GM18520 (cell line): Measurements from ENCODE around the gene RBMS3.

Experiments used
- ATAC-seq: cut with Tn5 transposase; IDR thresholded peaks from one replicate; pipeline ENCODE4 v1.9.1; 2021; ENCODE audit not compliant: unreplicated experiment

Gene RBMS3

DNA sequence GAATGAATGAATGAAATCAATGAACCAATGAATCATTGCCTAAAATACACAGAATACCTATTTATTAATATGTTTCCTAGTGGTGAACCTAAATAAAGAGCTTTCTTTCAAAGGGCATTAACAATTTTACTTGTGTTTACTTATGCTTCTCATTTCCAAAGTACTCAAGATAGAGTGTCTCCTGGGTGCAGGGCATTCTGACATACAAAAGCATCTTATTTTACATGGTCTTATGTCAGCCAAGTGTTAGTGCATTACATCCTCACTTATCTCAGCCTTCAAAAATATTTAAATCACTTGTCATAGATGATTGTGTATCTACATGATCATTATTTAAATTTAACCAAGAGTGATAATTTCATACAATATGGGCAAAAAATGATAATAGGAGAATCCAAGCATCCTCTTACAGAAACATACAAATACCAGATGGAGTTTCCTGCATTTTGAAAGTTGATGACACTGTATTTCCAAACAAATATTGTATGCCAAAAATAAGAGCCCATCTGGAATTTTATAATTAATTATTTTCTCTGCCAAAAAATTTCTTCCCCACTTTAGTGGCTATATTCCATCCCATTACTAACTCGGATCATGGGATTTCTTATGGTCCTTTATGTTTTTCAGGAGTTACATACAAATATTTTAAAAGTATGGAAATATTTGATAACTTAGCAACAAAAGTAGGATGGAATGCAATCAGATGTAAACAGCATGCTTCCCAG is 279.0 kb downstream of the RBMS3 start:
- ATAC-seq, result no peak

DNA sequence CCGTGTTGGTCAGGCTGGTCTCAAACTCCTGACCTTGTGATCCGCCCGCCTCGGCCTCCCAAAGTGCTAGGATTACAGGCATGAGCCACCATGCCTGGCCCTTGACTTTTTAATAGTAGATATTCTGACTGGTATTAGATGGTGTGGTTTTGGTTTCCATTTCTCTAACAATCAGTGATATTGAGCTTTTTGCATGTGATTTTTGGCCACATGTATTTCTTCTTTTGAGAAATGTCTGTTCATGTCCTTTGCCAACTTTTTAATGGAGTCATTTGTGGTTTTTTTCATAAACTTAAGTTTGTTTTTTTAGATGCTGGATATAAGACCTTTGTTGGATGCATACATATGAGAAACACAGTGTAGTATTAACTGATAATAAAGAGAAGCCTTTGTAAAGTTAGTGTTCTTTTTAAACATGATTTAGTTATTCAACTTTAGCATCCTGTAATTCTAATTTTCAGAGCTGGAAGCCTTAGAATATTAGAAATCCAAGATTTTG is 280.8 kb downstream of the RBMS3 start:
- no peak for ATAC-seq

DNA sequence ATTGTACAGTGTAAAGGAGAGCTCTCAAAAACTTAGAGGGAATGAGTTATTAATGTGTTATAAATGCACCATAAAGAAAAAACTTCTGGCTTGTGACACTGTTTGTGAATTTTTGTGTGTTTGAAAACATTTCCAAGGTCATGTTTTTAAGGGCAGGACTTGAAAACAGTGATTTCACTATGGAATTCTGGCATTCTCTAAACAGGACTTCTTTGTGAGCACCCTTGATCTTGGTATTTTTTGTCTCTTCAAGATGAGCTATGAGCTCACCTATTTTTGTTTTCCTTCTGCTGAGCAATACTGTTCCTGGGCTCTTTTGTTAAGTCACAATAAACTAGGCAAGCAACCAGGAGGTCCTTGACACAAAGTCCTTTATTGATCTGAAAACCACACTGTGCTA is 284.4 kb downstream of the RBMS3 start:
- no peak for ATAC-seq

DNA sequence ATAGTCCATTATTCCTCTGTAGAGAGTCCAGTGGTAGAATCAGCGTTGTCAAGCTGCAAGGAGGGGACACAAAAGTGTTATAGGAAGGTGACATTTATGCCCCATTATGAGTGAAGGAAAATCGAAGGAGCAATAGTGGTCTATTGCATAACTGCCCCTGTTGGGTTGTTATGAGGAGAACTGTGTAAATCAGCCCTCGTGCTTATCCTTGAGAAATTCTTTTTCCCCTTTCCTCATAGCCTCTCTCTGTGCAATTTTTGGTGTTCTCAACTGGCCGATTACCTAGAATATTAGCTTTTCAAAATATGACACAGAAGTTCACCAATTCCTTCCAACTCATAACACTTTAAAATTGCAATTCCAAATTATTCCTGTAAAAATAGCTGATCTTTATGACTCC is 286.6 kb downstream of the RBMS3 start:
- ATAC-seq, result no peak

DNA sequence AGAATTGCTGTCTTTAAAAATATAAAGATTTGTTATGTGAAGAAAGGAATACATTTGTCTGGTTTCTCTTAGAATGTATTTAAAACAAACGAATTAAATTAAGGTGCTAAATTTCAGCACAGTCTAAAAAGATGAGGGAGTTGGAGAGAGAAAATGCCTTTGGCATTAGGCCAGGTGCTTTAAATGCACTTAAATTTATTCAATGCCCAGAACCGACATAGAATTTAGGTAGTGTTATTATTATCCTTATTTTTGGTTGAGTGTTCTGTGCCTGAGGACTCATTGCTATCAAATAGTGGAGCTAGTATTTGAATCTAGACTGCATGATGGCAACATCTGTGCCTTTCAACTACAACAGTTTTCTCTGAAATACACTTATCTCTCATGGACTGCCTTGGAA is 287.5 kb downstream of the RBMS3 start:
- ATAC-seq, result no peak

DNA sequence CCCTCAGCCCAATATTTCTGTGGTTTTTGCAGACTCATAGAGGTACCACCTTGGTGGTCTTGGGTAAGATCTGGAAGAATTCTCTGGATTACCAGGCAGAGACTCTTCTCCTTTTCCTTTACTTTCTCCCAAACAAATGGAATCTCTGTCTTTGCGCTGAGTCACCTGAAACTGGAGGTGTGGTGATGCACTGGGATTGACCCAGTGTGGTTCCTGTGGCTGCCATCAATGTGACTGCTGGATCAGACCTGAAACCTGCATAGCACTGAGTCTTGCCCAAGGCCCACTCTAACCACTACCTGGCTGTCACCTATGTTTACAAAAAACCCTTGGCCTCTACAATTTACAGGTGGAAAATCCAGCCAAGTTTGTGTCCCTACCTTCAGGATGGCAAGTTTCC is 295.3 kb downstream of the RBMS3 start:
- ATAC-seq, result no peak

DNA sequence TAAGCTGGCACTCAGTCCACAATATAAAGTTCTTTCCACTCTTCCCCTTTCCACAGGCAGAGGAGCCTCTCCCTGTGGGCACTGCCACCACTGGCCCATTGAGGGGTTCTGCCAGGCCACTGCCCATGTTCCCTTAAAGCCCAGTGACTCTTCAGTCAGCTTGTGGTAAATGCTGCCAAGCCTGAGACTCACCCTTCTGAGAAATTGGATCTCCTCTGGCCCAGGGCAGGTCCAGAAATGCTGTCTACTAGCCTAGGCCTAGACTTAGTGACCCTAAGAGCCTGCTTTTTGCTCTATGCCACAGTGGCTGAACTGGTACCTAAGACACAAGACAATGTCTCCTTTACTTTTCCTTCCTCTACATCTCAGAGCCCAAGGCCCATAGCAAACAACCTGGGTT is 295.8 kb downstream of the RBMS3 start:
- no peak for ATAC-seq

DNA sequence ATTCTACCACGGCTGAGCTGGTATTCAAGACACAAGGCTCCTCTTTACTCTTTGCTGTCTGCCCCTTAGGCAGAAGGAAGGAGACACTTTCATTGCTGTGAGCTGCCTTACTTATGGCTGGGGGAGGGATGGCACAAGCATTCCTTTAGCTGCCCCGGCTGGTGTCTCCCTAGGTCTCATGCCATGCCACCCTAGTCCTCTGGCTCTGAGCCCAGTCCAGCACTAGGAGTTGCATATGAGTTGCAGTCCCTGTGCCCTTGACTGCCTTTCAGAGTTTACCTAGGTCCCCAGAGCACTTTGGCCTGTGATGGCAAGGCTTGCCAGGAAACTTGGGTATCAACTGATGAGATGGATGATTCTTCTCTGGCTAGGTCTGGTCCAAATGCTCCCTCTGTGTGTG is 296.4 kb downstream of the RBMS3 start:
- no peak for ATAC-seq

DNA sequence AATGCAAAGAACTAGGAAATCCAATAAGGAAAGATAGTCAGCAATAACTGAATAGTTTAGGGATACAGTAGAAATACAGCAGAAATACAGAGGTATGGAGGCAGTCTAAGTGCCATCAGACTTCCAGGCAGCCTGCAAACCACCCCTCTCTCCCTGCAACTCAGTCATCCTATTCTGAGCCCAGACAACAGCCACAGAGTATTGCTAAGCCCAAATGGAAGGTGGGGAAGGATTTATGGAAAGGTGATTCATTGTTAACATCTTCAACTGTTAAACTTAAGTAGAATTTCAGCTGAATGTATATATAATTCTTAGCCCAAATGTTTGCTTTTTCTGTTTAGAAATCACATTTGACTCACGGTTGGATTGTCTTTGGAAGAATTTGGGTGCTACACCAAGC is 300.4 kb downstream of the RBMS3 start:
- ATAC-seq, result no peak

DNA sequence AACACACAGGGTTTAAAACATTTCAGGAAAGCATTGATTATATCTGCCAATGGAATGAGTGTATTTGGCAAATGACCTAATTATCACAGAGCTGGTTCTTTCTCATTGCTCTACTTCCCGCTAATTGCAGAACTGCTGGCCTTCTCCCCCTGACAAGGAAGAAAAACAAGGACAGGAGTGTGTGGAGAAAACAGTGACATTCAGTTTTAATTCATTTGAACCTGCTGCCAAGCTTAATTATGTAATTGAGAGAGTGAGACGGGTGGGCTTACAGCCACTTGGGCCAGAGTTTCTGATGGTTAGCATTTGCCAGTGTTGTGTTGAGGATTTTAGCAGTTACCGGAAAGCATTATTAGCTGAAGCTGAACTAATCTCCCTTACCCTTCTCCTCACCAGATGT is 301.4 kb downstream of the RBMS3 start:
- no peak for ATAC-seq

DNA sequence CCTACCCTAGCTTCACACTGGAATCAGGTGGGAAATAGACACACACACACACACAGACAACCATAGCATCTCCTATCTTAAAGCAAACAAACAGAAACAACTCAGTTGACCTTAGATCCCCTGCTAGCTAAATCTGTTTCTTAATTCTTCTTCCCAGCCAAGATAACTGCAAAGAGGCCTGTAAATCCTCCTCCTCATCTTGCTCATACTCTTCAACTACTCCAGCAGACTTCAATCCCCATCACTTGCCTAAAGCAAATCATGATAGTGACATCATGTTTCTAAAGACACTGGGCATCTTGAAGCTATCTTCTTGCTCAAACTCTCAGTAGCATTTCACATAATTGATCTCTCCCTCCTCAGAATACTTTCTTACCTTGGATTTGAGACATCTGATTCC is 303.0 kb downstream of the RBMS3 start:
- ATAC-seq, result no peak

DNA sequence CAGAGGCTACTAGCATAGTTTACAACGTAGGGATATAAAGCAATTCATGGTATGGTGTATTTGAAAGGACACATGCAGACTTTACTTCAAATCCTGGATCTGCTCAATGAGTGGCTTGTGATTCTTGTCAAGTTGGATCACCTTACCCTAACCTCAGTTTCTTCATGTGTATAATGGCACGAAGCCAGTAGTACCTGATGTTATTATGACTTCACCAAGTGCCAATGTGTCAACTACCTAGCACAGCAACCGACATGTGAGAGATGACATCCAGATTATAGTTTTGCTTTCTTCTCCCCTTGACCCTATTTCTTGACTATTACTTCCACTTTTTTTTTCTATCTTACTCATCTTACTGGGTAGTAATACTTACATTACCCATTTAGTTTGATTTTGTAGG is 304.5 kb downstream of the RBMS3 start:
- no peak for ATAC-seq

DNA sequence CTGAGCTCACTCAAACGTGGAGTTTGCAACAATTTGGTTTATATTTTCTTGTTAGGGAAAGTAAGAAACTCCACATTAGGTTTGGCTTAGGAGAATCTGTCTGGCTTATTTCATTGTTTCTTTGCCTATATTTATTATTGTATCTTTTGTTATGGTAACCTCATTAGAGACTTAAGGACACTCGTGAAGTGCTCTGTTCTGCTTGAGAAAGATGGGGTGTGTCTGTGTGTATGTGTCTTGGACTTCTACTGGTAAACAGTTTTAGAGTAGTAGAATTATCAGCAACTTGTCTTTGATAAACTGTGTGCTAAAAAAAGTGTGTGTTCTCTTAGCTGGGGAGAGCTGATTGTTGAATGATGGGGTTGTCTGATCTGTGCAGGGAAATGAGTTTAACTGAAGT is 306.5 kb downstream of the RBMS3 start:
- ATAC-seq, result no peak

DNA sequence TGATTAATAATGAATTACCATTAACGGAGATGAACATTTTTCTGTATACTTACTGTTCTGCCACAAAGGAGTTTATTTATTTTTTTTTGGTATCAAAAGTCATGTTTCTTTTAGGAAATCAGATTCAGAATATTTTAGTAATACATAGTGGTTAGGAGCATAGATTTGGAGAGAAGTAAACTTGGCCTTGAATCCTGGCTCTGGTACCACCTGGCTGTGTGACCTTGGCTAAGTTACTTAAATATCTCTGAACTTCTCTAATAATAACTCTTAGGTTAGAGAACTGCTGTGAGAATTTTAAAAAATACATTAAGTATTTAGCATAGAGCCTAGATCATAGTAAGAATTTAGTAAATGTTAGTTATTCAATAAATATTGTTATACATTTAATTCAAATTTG is 309.1 kb downstream of the RBMS3 start:
- no peak for ATAC-seq

DNA sequence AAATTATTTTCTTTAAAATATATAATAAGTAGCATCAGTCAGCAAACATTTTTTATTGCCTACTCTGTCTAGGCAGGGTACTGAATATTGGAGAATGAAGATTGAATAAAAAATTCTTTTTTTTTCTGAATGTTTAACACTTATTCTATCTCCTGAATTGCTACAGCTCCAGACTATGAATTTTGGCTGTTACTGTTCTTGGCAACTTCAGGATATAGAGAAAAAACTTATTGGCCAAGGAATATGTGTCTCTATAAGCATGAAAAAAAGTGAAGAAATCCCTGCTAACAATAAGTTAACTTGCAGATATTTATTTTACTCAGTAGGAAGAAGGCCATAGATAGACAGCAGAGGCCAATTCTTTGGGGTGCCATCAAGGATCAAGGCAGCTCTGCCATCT is 309.6 kb downstream of the RBMS3 start:
- no peak for ATAC-seq

DNA sequence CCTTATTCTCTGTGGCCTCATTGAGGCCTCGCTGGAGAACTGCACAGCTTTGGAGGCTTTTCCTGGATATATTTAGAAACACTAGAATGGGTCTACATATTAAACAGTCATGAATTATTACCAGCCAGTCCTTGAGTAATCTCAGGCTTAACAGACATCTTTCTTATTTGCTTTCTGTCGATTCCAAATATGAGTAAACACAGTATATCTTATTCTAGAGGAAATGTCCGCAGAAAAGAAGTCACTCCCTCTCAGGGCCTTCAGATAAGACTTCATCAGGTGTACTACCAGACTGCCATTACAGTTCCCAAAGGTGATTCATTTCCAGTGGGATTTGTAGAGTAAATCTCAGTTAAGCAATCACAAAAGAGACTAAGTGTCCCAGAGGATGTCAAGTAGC is 310.7 kb downstream of the RBMS3 start:
- no peak for ATAC-seq

DNA sequence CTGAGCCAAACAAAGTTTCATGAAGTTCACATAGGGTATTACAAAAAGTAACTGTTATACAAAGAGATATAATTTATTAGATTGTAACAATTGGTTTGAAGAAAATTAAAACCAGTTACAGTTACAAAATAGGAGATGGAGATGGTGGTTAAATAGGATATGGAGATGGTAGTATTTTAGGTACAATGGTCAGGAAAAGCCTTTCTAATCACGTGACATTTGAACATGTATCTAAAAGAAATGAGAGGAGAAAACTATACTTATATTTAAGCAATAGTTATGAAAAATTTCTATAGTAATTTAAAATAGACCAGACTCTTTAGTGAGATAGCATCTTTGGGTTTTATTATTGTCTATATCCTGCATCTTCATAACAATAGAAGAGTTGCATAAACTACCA is 312.9 kb downstream of the RBMS3 start:
- no peak for ATAC-seq

DNA sequence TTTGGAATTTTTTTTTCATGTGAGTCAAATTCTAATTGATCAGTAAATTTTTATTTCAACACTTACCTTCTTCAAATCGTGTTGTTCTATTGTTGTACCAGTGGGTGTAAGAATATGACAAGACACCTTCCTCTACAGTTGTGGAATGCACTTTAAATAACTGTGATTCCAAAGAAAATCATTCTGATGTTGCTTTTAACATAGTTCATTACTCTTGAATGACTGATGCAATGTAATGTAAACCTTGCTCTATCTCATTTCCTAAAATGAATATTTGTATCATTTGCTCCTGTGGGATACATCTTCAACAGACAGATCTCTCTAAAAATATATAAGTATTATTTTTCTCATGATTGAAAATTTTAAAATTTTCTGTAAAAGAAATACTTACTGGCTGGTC is 313.4 kb downstream of the RBMS3 start:
- no peak for ATAC-seq

DNA sequence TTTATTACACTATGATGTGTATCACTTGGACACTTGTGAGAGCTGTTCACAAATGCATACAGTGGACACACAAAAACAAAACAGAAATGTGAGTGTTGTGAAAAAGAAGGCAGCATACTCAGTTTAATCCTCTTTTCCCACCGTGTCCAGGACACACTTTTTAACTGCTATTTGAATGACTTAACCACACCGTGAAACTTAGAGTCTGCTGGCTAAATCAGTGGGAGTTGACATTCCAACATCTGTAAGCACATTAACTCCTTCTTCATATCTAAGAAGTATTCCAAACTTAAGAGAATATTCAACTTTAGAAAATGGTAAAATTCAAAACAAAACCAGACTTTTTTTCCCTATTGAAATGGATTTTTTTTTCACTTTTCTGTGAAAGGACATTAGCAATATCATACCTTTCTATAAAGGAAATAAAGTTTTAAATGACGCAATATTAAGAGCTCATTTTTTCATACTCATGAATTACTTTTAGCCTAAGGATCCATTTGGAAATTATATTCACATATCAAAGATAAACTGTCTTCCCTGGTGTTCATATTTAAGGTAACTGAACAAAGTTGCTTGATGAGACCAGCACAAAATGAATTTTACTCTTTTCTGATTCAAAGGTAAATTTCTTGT is 316.6 kb downstream of the RBMS3 start:
- ATAC-seq, result no peak

DNA sequence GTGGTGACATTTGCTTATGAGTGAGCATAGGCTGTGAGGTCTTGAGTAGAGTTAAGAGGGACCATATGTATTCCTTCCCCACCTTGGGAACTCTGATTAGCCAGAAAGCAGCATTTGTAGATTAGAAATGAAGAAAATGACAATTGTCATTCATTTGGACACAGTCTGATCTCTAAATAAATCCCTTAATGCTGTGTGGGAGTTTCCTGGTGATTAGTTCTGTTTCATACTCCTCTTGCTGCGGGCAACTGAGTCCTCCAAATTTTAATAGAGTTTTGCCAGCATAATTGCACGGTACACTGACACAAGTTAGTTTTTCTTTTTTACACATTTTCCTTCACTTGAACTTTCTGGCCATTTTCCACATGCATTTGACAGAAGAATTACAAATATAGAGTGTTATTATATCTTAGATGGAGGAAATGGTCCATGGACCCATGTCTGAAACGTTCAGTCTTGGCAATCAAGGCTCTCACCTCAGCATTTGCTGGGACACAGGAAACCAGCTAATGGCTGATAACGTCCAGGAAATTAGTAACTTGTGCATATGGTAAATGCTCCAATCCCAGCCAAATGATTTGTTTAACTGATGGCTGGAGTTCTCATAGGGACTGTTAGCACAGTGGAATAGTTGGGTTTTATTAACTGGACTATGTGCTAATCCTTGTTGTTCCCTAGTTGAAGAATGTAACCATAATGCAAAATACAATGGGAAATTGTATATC is 321.2 kb downstream of the RBMS3 start:
- no peak for ATAC-seq

DNA sequence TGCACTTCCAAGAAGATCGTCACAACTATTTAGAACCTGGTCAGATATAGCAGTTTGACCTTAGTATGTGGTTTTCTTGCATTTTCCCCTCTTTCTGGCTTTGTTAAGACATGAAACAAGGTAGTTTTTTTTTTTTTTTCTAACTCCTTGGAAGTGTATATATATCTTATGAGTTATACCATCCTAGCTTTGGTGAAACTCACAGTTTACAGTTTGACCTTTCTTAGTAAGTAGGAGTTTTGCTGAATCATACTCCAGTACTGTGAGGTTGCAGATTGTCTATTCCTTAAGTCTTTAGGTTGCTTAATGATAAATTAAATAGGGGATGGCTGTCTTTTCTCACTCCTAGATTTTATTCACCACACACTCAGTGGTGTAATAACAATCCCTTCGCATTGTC is 325.0 kb downstream of the RBMS3 start:
- ATAC-seq, result no peak

DNA sequence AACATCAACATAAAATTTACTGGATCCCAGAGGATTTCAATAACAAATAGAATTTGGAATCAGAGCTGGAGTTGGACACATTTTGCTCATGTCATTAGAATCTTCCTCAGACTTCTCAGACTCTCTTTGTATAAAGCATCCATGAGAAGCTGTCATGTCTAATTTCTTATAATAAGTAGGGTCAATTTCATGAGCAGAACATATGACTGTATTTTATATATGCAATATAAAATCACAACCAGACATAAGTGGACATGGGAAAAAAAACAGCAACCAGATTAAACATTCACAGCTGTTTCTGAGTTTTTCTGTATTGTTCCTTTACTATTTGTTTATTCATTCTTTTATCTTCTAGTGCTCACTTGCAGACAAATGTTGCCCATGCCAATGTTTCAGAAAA is 325.5 kb downstream of the RBMS3 start:
- ATAC-seq, result no peak
